Epithelial cell of prostate (primary cell): ENCODE data around the gene TBL1X.
A peak's percentile ranks its signal among the peaks of the same experiment; 100 is the strongest.

ENCODE experiments used
- DNase-seq: peaks from one replicate; pipeline ENCODE4 v3.0.0-alpha.2; 2011; ENCODE audit warnings: low read depth, low spot score
- H3K27ac ChIP-seq: fragments of 450-650 bp; 2 replicates; pipeline ENCODE4 v1.5.1; 2017; ENCODE audit warnings: mild to moderate bottlenecking

Gene TBL1X

DNA sequence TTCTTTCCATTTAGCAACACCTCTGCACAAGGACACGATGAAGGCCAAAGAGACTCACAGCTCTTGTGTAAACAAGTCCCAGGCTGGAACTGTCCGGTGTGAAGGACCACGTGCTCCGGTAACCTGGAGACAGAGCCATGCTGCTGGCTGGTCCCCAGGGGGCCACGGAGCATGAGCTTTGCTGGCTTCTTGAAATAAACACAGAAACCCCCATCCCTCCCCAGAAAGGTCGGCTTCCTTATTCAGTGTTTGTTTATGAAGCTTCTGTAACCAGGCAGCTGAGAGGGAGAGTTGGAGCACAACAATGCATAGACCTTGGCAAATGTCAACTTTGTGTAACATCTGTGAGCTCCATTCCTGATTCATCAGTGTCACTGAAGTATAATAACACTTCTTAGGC, 191.4 kb downstream of the TBL1X start:
- no peak for DNase-seq
- no peak overlapping the region for H3K27ac ChIP-seq

DNA sequence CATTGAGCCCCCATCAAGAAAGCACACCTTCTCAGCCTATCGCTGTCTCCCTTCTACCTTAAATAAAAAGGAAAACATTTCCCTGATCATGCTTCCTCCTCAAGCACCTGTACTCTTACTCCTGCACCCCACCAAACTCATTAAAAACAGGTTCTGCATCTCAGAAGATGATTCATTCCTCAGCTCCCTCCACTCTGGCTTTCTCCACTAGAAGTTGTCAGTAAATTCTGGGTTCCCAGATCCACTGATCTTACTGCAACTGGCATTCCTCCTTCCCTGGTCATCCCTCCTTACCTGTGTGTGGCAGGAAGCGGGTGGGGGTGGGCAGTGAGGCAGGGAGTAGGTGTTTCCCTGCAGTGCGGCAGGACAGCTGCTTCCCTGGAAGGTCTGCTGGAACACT, 192.0 kb downstream of the TBL1X start:
- no peak for DNase-seq
- H3K27ac ChIP-seq: no peak overlapping the region

DNA sequence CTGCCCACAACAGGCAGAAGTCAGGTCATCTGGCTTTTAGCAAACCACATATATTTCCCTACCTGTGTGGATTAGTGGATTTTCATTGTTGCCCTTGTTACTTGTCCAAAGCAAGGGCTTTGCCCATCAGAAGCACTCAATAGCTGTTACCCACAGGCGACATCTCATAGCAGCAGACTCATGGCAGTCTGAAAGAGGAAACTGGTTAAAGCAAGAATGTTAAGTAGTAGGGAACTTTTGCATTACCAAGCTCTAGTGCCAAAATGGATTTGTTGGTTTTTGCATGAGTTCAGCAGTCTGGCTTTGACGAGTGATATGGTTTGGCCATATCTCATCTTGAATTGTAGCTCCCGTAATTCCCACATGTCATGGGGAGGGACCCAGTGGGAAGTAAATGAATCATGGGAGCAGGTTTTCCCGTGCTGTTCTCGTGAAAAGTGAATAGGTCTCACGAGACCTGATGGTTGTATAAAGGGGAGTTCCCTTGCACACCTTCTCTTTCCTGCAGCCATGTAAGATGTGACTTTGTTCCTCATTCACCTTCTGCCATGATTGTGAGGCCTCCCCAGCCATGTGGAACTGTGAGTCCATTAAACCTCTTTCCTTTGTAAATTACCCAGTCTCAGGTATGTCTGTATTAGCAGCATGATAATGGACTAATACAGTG, 192.9 kb downstream of the TBL1X start:
- H3K27ac ChIP-seq: no peak overlapping the region
- no peak for DNase-seq

DNA sequence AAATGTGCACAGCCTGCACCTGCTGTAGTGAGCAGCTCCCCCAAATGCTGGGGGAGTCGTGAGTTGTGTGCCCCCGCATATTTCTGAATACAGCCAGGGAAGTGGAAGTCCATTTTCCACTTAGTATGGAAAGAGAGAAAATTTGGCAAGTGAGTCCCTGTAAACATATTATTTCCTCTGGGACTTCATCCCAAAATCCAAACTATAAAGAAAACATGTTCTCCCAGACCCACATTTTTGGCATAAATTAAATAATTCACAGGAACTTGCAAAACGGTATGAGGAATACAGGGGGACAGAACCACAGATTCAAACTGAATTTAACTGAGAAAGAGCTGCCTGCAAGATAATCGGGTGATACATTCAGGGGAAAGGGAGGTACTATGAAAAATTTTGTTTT, 193.6 kb downstream of the TBL1X start:
- no peak for DNase-seq
- H3K27ac ChIP-seq: no peak overlapping the region

DNA sequence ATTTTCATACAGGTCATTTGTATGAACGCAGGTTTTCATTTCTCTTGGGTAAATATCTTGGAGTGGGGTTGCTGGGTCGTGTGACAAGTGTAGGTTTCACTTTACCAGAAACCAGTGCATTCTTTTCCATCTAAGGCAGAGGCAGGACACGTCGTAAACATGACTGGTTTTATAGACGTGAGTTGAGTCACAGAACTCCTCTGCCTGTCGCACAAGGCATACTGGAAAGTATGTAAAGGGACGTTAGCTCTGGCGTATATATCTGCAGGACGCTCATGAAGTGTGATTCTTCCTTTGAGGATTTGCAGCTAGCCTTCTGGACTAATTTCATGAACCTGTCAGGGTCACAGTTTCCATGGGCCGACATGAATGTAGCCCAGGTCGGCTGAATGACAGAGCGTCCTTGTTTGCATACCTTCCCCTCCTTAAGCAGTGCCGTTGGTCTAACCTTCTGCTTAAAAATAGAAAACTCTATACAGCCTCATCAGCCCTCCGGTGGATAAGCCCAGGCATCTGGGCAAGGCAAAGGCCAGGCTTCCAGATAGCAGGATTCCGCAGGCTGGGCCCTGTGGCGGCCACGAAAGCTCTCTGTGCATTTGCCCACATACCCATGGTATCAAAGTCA, 194.8 kb downstream of the TBL1X start:
- DNase-seq: no peak
- H3K27ac ChIP-seq: no peak overlapping the region

DNA sequence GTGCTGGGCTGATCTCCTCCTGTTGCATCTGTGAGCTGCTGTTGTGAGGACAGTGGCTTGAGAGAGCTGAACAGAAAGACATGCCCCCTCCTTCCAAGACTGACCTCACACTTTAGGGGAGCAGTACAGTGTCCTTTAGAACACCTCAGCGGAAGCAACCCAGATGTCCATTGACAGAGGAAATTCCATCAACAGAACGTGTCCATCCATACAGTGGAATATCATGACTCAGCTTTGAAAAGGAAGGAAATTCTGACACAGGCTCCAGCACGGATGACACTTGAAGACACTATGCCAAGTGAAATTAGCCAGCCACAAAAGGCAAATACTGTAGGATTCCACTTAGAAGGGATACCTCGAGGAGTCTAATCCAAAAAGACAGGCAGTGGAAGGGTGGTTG, 197.3 kb downstream of the TBL1X start:
- no peak for DNase-seq

DNA sequence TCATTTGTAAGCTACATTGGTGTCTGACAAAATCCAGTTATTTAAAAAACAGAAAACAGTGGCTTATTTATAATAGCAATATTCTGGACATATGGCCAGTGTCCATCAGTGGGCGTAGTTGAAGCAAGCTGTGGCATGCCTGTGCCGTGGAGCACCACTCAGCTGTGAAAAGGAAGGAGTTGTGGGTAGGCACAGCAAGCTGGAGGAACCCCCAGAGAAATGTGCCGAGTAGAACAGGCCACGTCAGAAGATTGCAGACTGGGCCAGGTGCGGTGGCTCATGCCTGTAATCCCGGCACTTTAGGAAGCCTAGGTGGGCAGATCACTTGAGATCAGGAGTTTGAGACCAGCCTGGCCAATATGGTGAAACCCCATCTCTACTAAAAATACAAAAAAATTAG, 198.4 kb downstream of the TBL1X start:
- H3K27ac ChIP-seq: no peak overlapping the region
- no peak for DNase-seq

More for the DNA sequence above, 197.3 kb downstream of the TBL1X start:
- H3K27ac ChIP-seq: no peak overlapping the region

DNA sequence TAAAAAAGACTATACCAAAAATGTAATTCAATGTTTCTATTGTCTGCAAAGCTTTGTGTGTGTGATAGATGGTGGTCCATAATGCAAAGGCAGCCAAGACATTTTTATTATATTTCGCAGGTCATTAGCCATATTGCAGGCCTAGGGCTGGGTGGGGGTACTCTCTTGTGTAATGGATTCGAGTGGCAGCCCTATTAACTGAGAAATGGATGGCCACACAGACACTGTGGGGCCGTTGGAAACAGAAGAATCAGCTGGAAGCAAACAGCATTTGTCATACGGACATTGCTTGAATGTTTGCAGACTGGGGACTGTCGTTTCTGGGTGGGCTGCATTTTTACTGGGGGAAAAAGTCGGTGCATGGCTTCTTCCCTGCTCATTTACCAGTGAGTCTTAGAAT, 199.4 kb downstream of the TBL1X start:
- H3K27ac ChIP-seq: no peak overlapping the region
- no peak for DNase-seq

DNA sequence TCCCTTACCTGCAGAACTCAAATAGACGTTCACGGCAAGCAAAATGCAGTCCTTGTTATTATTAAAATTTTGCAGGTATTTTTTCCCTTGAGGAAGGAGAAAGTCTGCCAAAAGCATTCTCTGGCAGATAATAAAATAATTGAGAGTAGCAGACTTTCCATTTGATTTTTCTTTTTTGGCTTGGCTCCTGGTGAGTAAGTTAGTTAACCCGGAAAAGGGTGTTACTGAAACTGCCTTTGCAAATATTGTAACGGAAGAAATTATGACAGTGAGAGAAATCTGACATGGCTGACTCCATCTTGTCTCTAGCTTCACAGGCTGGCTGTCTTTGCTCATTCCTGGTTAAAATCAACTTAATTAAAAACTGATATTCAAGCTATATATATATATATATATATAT, 200.3 kb downstream of the TBL1X start:
- no peak for DNase-seq

DNA sequence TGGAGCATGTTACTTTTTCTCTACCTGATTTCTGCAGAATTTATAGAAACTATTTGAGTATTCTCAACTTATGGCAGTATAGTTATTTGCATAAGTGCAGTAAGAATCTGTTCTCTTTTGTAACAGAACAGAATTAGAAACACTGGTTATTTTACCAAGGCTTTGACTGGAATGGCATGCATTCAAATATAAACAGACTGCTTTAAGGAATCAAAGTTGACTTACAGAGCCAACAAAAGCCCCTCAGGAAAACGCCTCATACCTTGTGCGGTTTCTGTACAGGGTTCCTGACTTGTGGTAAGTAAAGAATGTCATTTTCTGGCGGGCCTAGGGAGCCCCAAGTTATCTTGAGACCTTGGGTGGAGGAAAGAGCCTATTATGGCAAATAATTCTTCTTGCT, 203.7 kb downstream of the TBL1X start:
- H3K27ac ChIP-seq: no peak overlapping the region
- DNase-seq: no peak

More for the DNA sequence above, 200.3 kb downstream of the TBL1X start:
- H3K27ac ChIP-seq: no peak overlapping the region

DNA sequence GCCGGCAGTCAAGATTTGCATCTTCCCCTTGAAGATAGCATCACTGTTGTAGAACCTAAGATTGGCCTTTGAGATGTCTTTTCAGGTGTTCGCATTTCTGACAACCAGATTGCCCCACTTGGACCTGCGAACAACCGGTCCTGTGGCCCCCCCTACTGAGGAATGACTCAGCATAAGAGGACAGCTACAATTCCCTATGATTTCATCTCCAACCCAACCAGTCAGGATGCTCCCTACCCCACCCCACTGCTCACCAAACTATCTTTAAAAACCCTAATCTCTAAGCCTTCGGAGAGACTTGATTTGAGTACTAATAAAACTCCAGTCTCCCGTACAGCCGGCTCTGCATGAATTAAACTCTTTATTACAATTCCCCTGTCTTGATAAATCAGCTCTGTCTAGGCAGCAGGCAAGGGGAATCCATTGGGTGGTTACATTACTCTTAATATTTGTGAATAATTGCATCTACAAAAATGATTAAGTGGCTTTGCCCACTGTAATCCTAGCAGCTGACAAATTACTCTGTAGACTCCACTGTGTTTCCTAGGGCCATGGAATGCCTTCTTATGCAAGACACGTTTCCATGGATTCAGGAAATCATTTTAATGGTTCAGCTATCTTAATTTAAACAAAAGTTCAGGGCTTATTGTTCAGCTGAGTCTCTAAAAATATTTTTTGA, 205.4 kb downstream of the TBL1X start:
- DNase-seq: no peak
- H3K27ac ChIP-seq: no peak overlapping the region

DNA sequence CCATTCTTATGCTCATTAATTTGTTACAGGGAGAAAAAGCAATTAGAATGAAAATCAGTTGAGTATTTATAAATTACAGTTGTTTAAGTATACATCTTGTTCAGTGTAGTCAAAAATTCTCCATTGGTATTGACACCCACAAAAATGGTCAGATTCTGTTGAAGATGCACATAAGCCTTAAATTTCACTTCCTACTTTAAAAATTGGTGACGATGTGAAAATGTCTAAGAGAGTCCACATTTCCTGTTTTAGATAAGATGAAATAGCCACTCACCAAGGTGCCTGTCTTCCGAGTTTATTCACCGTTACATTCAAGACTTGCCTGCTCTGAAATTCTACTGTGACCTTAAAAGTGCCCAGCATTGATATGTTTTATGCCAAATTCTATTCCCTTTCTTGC, 207.1 kb downstream of the TBL1X start:
- no peak for DNase-seq
- H3K27ac ChIP-seq: no peak overlapping the region

DNA sequence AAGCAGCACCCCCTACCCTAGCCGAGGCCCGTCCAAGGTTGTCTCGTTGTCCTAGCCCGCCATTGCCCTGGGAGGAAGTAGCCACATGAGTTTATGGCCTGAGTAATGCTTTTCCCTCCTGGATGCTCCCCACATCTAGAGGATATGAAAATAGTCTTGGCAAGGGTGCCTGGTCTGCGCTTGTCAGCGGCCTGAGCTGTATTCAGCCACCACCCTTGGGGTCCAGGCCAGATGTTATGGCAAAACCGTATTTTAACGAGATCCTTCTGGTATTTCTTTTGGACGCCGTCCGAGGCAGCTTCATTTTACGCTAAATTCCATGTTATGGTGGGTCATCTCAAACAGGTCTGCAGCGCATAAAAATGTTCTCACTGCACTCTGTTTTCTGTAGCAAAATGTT, 211.4 kb downstream of the TBL1X start:
- H3K27ac ChIP-seq: peak overlapping the region; percentile 62
- no peak for DNase-seq

DNA sequence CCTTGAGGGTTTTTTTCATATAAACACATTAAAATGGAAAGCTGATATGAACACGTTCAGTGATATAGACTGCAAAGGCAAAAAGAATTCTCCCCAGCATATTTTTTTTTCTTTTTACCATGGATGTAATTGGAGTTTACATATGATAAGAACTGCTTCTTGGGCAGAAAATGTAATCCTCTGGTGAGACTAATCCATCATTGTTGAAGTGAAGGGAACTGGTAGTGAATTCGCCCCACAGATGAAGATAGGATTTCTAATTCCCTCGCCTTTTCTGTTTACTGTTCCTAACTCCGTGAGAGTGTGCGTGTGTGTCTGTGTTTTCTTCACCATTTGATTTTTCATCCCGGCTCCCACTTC, 211.9 kb downstream of the TBL1X start:
- DNase-seq: no peak
- peak overlapping the region; percentile 62 for H3K27ac ChIP-seq

DNA sequence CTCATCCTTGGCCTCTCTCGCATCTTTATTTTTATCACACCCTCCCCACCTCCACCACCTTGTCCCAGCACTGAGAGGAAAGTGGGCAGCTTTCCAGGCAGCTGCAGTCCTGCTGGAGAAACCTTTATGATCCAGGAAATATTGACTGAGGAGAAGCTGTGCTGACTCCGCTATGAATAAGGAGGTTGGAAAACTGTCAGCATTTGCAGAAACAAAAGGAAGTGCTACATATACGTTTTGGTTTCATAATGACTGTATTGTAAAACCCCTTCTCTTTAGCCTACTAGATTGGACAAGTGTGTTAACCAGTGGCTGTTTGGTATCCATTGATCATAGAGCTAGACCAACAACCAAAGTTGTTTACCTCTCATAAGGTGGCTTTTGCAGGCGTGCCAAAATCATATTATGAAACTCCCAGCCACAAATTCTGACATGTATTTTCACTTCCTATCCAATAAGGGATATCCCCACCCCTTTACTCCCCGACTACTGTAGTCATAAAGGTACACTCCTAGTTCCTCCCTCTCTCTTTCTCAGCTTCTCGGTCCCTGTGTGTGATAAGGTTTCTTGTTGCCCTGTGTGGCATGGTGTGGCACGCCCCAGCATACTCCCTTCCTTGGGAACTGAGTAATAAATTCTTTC, 212.4 kb downstream of the TBL1X start:
- peak; percentile 44 for DNase-seq
- H3K27ac ChIP-seq: peak overlapping the region; percentile 62

DNA sequence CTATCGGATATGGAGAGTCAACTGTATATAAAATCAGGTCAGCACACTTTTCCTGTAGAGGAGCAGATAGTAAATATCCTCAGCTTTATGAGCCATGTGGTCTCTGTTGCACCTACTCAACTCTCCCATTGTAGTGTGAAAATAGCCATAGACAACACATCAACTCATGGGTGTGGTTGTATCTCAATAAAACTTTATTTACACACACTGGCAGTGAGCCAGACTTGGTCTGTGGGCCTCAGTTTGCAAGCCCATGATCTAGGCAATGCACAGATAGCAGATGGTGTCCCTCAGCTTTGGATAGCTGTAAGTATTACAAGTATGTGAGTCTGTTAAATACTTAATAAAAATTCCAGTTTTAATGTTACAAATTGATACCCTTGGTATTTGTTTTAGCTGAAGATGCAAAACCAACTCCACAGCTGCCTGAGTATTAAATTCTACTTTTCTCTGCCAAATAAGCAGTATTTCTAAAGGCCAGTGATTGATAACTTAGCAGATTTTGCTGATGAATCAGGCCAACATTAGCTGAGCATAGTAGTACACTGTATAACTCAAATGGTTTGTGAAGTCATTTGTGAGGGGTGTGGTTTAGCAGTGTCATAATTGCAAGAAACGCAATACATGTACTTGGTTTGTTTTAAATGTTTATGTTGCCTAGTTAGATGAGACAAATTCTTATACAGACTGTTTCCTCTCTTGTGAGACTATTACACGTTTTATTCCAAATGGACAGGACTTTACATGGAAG, 213.5 kb downstream of the TBL1X start:
- DNase-seq: no peak
- peak overlapping the region; percentile 62 for H3K27ac ChIP-seq

DNA sequence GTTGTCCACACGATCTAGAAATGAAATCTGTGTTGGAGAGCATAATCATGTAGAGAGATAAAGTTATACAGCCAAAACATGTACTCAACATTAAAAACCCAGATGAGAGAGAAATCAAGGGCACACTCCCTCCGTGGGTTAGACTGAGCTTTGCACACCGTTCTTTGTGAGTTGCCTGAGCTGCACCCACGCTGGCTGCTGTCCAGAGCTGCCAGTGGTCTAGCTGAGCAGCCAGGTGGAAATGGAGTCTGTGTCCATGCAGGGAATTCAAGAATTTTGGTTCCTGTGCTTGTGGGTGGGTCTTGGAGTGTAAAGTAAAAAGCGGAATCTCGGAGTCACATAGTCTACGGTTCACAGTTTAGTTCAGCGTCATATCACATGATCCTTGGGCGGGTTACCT, 216.2 kb downstream of the TBL1X start:
- no peak for DNase-seq
- H3K27ac ChIP-seq: no peak overlapping the region

DNA sequence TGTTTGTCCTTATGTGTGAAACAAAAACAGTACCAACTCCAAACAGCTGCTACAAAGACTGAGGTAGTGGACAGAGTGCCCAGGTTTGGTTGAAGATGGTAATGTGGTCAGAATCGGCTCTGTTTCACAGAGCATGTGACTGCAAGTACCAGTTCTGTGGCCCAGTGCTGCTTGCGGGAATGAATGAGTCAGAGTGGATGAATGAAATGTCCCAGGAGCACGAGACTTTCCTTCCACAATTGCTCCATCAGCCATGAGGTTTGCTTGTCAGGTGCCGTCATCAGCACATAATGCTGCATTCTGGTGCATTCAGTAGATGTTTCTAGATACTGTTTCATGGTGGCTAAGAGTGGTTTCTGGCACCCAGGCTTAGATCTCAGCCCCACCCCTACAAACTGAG, 216.6 kb downstream of the TBL1X start:
- no peak overlapping the region for H3K27ac ChIP-seq
- DNase-seq: no peak

DNA sequence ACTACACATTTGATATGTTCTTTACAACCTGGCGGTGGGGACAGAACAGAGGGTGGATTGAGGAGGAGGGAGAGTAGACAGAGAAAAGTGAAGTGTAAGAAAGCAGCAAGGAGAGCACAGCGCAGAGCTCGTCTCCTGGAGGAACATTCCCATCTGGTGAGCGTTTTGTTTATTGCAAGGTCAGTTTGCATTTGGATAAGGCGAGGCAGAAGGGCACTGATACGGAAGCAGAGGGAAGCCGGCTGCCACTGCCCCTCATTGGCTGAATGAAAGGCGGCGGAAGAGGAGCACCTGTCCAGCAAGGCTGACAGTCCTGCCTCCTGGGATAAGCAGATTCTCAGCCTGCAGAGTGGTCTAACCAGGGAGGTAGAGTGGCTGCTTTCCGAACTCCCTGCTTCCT, 217.6 kb downstream of the TBL1X start:
- no peak overlapping the region for H3K27ac ChIP-seq
- no peak for DNase-seq

DNA sequence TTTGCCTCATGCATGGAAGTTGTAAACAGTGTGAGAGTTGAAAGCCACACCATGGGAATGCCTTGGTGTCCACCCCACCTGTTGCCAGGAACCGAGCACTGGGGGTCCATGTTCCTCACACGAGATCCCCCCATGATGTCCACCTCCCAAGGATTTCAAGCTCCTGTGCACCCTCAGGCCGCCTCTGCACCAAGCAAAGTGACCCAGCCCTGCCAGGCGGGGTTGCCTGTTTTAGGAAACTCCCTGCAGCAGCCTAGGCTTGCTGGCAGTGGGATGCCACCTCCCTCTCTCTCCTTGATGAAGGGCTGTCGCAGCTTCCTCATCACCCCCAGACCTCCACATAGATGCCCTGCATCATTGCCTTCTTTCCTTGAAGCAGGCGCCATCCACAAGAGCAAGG, 218.0 kb downstream of the TBL1X start:
- DNase-seq: no peak
- H3K27ac ChIP-seq: no peak overlapping the region

DNA sequence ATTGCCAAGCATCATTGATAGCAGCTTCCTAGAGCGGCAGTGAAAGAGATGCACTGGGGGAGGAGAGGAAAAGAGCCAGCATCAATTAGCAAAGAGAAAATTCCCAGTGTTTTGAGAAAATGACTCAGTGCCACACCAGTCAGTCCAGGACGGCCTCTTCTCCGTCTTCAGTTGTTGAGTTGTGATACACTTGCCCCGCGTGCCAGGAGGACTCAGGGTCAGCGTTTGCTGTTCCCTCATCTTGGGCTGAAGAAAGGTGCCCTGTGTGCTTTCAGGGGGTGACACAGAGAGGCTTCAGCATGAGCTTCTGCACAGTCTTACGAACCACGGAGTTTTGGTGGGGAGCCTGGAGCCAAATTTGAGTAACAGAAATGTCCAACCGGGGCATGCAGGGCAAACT, 218.5 kb downstream of the TBL1X start:
- DNase-seq: no peak
- no peak overlapping the region for H3K27ac ChIP-seq
